HG02938 (cell line): Measurements from ENCODE around the gene GPER1.
"Not testable (repeated sequence)": the region's sequence is repeated elsewhere in the genome, so short reads cannot be mapped to it uniquely, and the experiment has no call there.

Experiments used
- ATAC-seq: cut with Tn5 transposase; IDR thresholded peaks from one replicate; pipeline ENCODE4 v1.9.1; 2021; ENCODE audit warnings: mild to moderate bottlenecking, moderate library complexity; ENCODE audit not compliant: unreplicated experiment

Gene GPER1

DNA sequence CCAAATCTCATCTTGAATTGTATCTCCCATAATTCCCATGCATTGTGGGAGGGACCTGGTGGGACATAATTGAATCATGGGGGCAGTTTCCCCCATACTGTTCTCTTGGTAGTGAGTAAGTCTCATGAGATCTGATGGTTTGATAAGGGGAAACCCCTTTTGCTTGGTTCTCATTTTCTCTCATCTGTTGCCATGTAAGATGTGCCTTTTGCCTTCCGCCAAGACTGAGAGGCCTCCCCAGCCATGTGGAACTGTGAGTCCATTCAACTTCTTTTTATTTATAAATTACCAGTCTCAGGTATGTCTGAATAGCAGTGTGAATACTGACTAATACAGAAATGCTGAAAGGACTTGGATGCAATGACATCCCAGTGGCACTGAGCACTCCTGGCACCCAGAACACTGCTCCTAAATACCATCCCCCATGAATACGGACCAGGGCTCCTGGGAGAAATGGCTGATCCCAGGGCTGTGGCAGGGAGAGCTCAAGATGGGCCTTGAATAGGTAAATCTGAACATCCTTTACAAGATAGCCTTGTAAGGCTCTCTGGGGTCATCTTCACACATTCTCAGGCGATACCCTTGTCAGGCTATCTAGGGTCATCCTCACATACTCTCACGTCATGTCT lies 52.7 kb downstream of the GPER1 start:
- no peak for ATAC-seq

DNA sequence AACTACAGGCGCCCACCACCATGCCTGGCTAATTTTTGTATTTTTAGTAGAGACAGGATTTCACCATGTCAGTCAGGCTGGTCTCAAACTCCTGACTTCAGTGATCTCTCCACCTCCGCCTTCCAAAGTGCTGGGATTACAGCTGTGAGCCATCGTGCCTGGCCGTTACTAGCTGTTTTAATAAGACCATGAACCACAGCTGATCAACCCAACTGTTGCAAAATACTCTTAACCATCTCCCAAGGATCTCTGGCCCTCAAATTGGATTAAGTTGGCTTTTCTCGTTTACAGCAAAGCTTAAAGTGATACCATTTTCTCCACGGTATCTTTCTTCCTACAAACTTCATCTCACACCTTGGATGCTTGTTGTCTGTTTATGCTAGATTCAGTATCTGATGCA lies 53.7 kb downstream of the GPER1 start:
- ATAC-seq, result no peak

DNA sequence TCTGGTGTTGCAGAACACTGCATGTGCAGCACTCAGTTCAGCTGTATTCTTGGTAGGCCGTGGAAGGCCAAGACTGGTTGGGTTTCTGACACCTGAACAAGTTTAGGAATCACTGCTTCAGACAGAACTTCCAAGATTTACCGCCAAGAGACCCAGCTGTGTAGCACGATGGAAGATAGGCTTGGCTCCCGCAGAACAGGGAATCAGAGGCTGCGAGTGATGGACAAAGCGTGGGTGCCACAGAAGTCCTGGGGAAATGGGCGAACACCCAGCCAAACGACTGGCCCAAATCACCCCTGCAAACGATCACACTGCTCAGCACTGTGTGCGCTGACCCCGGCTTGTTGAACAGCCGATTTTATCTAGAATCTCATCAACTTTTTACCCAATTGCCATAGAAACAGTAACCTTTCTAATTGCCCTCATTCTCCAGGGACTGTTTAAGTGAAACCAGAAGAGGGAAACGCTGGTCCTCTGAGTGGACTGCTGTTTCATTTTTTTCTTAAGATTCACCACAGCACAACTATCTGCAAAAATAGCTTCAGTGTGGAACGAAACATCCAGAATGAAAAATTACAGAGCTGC lies 54.2 kb downstream of the GPER1 start:
- ATAC-seq, result no peak

DNA sequence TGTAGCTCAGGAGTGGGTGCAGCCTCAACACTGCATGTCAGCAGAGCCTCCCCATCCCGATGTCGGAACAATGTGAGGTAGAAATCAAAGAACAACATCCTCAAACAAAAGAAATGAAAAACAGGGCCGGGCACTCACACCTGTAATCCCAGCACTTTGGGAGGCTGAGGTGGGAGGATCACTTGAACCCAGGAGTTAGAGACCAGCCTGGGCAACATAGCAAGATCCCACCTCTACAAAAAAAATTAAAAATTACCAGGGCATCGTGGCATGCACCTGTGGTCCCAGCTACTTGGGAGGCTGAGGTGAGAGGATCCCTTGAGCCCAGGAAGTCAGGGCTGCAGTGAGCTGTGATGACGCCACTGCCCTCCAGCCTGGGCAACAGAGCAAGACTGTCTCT lies 55.1 kb downstream of the GPER1 start:
- ATAC-seq, result not testable (repeated sequence)
